Glomerular visceral epithelial cell (primary cell): ENCODE results near the gene PGGHG.
"Not testable (repeated sequence)": the region's sequence is repeated elsewhere in the genome, so short reads cannot be mapped to it uniquely, and the experiment has no call there.

ENCODE experiments used
- DNase-seq: peaks from one replicate; pipeline ENCODE4 v3.0.0-alpha.2; 2016; ENCODE audit errors: extremely low spot score

The PGGHG gene

GRCh38 chr11:285021-285893 lies 3.7 kb upstream of the PGGHG start:
- DNase-seq, result no peak

GRCh38 chr11:285894-286220 lies 3.1 kb upstream of the PGGHG start:
- no peak for DNase-seq

GRCh38 chr11:286977-287820 lies 1.7 kb upstream of the PGGHG start:
- not testable (repeated sequence) for DNase-seq

DNA sequence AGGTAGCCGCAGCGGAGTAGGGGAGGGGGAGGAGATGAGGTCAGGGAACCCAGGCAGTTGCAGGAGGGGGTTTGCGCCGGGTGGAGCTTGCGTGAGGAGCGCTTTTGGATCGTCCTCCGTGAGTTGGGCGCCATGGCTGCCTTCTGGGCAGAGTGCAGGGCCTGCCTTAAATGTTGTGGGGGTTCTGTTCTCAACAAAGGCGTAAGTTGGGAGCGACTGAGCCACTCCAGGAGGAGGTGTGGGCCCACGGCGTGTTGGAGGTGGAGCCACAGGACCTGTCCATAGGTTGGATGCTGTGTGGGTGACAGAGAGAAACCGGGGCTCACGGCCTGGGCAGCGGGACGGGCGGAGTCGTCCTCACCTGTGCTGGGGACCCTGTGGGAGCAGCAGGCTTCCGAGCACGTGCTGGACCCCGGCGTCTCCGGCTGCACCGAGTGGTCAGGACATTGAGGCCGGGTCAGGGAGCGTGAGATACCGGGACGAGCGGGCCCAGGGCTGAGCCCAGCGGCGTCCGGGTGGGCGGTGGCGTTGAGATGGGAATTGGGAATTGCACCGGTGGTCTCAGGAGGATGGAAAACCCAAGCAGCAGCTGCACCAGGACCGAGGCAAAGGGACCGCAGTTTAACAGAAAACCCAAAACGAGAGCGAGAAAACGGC lies 977 bp upstream of the PGGHG start:
- DNase-seq, result no peak

DNA sequence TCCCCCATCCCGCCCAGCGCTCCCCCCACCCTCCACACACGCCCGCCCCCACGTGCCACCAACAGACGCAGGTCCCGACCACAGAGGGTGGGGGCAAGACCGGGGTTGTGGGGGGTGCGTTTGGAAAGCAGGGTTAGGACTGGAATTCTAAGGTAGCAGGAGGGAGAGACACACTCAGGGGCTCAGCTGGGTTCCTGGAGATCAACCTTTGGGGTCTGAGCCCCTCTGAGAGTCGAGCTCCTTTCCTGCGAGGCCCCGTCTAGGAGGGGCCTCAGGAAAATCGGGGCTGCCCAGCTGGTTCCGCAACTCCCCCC lies 429 bp downstream of the PGGHG start:
- DNase-seq, result no peak

DNA sequence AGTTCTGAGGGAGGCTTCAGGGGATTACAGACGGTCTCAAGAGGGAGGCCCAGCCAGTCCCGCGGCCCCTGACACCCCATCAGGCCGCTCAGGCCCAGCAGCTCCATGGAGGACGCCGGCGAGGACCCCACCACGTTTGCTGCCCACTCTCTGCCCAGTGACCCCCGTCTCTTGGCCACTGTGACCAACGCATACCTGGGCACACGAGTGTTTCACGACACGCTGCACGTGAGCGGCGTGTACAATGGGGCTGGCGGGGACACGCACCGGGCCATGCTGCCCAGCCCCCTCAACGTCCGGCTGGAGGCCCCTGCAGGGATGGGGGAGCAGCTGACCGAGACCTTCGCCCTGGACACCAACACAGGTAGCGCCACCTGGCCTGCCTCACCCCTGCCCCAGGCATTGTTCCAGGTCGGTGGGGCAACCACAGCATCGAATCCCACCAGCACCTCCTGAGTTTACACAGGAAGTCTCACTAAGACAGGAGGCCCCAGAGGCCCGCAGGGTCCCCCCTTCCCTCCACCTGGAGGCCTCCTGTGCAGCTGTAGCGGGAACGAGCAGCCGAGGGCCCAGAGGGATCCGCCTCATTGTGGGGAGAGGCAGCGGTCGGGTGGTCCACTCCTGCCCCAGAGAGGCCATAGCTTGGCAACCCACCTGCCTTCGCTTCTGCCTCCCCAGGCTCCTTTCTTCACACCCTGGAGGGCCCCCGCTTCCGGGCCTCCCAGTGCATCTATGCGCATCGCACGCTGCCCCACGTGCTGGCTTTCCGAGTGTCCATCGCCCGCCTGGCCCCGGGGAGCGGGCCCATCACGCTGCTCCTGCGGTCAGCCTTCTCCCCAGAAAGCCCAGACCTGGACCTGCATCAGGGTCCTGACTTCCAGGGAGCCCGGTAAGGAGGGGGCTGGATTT lies 1.0 kb downstream of the PGGHG start:
- no peak for DNase-seq

DNA sequence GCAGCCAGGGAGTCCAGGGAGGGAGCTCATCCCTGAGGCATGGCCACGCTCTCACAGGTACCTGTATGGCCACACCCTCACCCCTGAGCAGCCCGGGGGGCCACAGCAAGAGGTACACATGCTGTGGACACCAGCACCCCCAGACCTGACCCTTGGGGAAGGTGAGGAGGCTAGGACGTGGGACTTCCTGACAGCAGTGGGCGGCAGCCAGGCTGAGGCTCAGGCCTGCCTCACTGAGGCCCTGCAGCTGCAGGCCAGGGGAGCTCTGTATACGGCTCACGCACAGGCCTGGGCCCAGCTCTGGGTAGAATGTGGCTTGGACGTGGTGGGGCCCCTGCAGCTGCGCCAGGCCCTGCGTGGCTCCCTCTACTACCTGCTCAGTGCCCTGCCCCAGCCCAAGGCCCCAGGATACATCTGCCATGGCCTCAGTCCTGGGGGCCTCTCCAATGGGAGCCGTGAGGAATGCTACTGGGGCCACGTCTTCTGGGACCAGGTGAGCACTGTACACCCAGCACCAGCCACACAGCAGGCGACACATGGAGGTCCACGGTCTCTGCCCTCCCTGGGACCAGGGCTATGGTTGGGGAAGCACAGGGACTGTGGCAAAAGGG lies 1.8 kb downstream of the PGGHG start:
- no peak for DNase-seq

DNA sequence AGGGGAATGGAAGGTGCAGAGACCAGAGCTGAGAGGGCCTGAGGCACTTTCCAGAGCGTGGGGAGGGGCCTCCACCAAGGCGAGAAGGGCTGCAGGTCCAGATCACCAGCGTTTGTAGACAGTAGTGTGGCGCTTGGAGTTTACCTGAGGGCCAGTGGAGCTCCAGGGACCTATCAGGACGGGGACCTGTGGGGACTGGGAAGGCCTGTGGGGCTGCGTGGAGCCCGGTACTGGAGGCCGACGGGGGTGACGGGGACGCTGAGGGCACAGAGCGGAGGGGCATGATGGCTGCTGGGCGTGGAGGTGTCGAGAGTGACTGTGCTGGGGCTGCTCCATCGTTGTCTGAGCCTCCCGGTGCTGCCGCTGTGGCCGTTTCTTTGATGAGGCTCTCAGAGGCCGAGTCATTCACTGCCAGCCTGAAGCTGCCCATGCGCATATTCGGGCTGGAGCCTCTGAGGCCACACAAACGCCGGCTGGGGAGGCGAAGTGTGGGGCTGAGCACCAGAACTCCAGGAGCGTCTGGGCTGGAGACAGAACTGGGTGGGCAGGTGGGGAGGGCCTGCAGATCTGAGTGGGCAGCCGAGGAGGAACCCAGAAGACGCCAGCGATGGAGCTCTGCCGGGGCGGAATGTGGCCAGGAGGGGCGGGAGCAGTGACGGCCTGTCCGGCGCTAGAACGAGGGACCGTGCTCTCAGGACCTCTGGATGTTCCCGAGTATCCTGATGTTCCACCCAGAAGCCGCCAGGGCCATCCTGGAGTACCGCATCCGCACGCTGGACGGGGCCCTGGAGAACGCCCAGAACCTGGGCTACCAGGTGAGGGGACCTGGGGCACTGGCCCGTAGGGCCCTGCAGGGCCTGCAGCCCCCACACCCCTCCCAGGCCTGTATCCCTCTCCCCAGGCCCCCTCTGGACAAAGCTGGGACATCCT lies 2.6 kb downstream of the PGGHG start:
- no peak for DNase-seq

DNA sequence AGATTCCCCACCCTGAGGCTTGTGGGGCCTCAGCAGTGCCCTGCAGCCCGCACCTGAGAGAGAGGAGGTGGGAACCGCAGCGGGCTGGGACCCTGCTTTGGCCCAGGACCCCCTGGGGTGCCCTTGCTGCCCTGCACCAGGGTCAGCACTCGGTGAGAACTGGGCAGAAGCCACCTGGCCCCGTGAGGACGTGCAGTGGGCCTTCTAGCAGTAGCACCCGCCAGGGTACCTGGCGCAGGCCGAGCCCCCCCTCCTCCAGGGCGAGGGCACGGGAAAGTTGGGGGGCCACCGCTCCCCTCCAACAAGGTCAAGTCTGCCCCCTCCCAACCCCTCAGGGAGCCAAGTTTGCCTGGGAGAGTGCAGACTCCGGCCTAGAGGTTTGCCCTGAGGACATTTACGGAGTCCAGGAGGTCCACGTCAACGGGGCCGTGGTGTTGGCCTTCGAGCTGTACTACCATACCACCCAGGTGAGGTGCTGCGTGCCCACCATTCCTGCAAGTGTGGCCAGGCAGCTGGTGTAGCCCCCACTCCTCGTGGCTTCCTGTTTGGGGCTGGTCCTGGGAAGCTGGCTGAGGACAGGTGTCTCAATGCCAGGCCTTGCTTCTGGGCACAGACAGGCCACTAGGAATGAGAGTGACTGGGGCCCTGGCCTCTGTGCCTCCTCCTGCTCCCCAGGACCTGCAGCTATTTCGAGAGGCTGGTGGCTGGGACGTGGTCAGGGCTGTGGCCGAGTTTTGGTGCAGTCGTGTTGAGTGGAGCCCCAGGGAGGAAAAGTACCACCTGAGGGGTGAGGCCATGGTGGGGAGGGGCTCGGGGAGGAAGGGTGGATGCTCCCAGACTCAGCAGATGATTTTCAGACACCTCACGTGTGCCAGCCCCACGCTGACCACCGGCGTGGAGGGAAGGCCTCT lies 3.5 kb downstream of the PGGHG start:
- no peak for DNase-seq

DNA sequence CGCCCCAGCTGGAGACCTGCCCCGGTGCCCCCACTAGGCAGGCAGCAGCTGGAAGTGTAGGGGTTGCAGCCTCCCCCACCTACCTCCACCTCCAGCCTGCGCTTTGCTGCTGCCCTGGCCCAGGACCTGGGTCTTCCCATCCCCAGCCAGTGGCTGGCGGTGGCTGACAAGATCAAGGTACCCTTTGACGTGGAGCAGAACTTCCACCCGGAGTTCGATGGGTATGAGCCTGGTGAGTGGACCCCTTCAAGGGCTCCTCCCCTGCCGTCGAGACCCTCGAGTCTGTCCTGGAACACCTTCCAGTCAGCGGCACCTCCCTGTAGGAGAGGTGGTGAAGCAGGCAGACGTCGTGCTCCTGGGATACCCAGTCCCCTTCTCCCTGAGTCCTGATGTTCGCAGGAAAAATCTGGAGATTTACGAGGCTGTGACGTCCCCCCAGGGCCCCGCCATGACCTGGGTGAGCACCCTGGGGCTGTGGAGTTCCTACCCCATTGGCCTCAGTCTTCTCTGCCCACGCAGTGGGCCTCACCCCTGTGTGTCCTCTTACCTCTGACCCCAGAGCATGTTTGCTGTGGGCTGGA lies 4.4 kb downstream of the PGGHG start:
- DNase-seq, result no peak

DNA sequence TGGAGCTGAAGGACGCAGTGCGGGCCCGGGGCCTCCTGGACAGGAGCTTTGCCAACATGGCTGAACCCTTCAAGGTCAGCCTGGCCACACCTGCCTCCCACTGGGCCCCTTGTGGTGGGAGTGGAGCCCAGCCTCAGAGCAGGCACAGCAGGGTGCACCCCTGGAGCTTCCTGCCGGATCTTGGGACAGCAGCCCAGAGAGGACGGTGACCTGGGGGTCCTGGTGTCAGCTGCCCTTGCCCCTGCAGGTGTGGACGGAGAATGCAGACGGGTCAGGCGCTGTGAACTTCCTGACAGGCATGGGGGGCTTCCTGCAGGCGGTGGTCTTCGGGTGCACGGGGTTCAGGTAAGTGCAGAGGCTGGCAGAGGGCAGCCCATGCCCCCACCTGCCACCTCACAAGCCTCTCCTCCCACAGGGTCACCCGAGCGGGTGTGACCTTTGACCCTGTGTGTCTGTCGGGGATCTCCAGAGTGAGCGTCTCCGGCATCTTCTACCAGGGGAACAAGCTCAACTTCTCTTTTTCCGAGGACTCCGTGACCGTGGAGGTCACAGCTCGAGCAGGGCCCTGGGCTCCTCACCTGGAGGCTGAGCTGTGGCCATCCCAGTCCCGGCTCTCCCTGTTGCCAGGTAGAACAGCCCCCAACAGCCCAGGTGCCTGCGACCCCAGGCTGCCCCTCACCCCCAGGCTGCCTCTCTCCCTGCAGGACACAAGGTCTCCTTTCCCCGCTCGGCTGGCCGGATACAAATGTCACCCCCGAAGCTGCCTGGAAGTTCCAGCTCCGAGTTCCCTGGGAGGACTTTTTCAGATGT lies 5.1 kb downstream of the PGGHG start:
- DNase-seq, result no peak

DNA sequence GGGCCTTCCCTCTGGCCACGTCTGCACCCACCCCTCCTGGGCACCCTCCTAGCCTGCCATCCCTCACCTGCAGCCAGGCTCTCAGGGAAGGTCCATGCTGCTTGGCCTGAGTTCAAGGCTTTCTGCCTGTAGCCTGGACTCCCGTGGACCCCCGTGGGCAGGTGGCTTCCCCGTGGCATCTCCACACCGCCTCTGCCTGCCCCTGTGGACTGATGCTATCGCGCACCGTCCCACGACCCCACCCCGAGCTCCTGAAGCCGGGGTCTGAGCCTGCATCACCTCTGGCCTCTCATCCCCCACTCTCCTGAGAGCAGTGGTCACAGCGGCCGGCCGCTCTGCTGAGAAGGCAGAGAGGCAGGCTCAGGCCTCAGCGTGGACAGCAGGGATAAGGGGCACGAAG lies 5.9 kb downstream of the PGGHG start:
- no peak for DNase-seq

- no peak for DNase-seq
Measured at GRCh38 chr11:295351-296170, 6.6 kb downstream of the PGGHG start.

- no peak for DNase-seq
Measured at GRCh38 chr11:296171-297050, 7.5 kb downstream of the PGGHG start.

DNA sequence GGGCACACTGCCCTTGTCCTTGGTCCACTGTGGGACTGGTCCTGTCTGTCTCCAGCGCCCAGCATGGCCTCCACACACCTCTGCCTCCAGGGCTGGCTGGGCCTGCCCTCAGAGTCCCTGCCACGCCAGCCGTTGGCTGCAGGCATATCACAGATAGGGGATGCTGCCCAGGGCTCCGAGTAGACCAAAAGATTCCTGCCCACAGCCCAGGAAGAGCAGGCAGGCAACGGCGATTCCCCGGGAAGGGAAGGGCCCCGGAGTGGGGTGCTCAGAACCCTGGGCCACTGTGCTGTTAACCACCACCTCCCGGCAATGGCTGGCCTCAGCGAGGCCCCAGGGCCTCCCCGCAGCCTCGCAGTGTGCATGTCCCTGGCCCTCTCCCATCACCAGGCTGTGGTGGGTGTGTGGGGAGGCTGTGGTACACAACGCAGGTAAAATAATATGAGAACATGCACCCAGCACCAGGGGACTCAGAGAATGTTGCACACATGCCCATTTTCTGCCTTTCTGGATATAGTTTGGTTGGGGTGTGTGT lies 8.2 kb downstream of the PGGHG start:
- DNase-seq, result no peak
